A673 (cell line): ENCODE measurements around the gene MAP3K8. TPM values are rescaled to one million over a fixed set of nuclear protein-coding genes. Genes with fewer than 3 reads are reported as not detected.

Experiments
- BruUV-seq: library from RNA; stranded (reverse); fragments of 400-500 nt; replicated peaks from 2 replicates; lab custom pipeline; 2021; lab: Mats Ljungman, UMichigan
- CTCF ChIA-PET: fragments of 300-600 bp; sonication (Branson Sonifier 250); formaldehyde crosslinking; loops from one replicate; lab custom pipeline; 2022; ENCODE audit warnings: antibody characterized with exemption; lab: Charles Lee
- POLR2A ChIA-PET: fragments of 300-600 bp; sonication (Branson Sonifier 250); formaldehyde crosslinking; loops from one replicate; lab custom pipeline; 2022; ENCODE audit warnings: antibody characterized with exemption; ENCODE audit not compliant: low non-redundant PET; lab: Charles Lee
- DNase-seq: peaks from one replicate; pipeline ENCODE4 v3.0.0-alpha.2; 2015; ENCODE audit warnings: low spot score
- H3K27ac ChIP-seq: fragments of 200-600 bp; sonication (generic); 2 replicates; pipeline ENCODE4 v1.5.1; 2016; ENCODE audit warnings: mixed run types, low read depth, mild to moderate bottlenecking, mixed read lengths, antibody characterized with exemption, low read length; ENCODE audit not compliant: poor library complexity, severe bottlenecking
- H3K27me3 ChIP-seq: fragments of 200-600 bp; sonication (generic); replicated peaks from 2 replicates; pipeline ENCODE4 v1.6.1; 2017; ENCODE audit warnings: mixed run types, low read depth, mild to moderate bottlenecking, mixed read lengths, antibody characterized with exemption, low read length; ENCODE audit not compliant: insufficient read depth, poor library complexity
- H3K36me3 ChIP-seq: fragments of 200-600 bp; sonication (generic); 2 replicates; pipeline ENCODE4 v1.6.1; 2016; ENCODE audit warnings: mixed run types, mild to moderate bottlenecking, mixed read lengths, antibody characterized with exemption, low read length; ENCODE audit not compliant: insufficient read depth, poor library complexity, severe bottlenecking
- H3K4me1 ChIP-seq: fragments of 200-600 bp; sonication (generic); 2 replicates; pipeline ENCODE4 v1.6.1; 2017; ENCODE audit warnings: mixed run types, mild to moderate bottlenecking, mixed read lengths, antibody characterized with exemption, low read length; ENCODE audit not compliant: insufficient read depth, poor library complexity, severe bottlenecking
- H3K4me3 ChIP-seq: fragments of 200-600 bp; sonication (generic); 2 replicates; pipeline ENCODE4 v1.5.1; 2016; ENCODE audit warnings: low read depth, mixed run types, mild to moderate bottlenecking, mixed read lengths, low read length; ENCODE audit not compliant: poor library complexity, severe bottlenecking
- H3K9me3 ChIP-seq: fragments of 200-600 bp; sonication (generic); 2 replicates; pipeline ENCODE4 v1.6.1; 2016; ENCODE audit warnings: mixed run types, low read depth, mild to moderate bottlenecking, mixed read lengths, antibody characterized with exemption, low read length; ENCODE audit not compliant: poor library complexity, severe bottlenecking
- EZH2 ChIP-seq: fragments of 200-600 bp; sonication (generic); IDR thresholded peaks from 2 replicates; pipeline ENCODE4 v1.6.1; 2017; ENCODE audit warnings: borderline replicate concordance, low read depth, mild to moderate bottlenecking, mixed read lengths, antibody characterized with exemption, low read length; ENCODE audit not compliant: poor library complexity, severe bottlenecking
- intact Hi-C: fragments of 100-400 bp; cut with micrococcal nuclease; formaldehyde crosslinking; loops from one replicate; pipeline ENCODE4 v1.10.0; 2022; ENCODE audit not compliant: unreplicated experiment
- total RNA-seq: library from RNA; stranded (reverse); gene quantifications from 2 replicates; pipeline ENCODE4 v1.2.3, GENCODE V29; 2021
- TF ChIP-seq, protein P1 (sequence below): fragments of 300-800, 200-600 bp; sonication (generic); conservative IDR thresholded peaks from 2 replicates; pipeline ENCODE4 v1.5.1; 2017; ENCODE audit warnings: low read depth, mild to moderate bottlenecking, antibody characterized with exemption, low read length, moderate library complexity, mixed read lengths

Gene MAP3K8
- total RNA-seq, 1 experiment from 2014 or later = 4.5 TPM

DNA sequence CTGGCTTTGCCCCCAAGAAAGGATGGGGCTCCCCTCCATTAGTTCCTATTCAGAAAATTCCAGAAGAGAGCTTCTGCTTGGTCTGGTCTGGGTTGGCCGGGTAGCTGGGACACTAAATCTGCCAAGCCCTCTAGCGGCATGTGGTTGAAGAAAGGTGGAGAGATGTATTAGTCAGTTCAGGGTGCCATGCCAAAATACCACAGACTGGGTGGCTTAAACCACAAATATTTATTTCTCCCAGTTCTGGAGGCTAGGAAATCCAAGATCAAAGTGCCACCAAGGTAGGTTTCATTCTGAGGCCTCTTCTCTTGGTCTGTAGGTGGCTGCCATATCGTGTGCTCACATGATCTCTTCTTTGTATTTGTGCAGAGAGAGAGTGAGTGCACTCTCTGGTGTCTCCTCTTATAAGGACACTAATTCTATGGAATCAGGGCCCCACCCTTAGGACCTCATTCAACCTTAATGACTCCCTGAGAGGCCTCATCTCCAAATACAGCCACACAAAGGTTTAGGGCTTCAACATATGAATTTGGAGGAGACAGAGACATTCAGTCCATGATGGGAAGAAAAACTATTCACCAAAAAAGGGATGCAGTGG is 46.2 kb upstream of the MAP3K8 start:
- POLR2A ChIA-PET = no interaction called here
- intact Hi-C loops = no loop called here

DNA sequence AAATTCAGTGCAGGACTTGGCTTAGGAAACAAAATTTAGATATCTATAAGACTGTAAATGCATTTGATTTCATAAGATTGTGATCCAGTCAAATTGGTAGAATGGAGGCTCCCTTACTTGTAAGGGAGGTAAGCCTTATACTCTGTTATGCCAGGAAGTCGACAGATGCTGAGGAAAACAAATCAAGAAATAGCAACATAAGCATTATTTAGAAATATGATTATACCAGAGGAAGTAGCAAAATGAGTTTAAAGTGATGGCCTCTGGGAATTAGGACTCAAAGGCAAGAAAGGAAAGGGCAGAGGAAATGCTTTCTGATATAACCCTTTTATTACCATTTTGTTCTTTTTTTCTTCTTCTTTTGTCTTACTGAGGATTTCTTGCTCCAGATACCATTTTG is 44.4 kb upstream of the MAP3K8 start:
- BruUV-seq = no TSS peak
- Histone ChIP-seq H3K4me3 (no peak overlapping the region), H3K27me3 (no peaks in the 10 kb centered on the region), H3K27ac (no peak overlapping the region), H3K36me3 (no peaks in the 10 kb centered on the region), H3K9me3 (no peaks in the 10 kb centered on the region), H3K4me1 (no peaks in the 10 kb centered on the region)
- ChIA-PET CTCF (no interaction called here), POLR2A (no interaction called here)
- TF ChIP-seq, protein P1, sequence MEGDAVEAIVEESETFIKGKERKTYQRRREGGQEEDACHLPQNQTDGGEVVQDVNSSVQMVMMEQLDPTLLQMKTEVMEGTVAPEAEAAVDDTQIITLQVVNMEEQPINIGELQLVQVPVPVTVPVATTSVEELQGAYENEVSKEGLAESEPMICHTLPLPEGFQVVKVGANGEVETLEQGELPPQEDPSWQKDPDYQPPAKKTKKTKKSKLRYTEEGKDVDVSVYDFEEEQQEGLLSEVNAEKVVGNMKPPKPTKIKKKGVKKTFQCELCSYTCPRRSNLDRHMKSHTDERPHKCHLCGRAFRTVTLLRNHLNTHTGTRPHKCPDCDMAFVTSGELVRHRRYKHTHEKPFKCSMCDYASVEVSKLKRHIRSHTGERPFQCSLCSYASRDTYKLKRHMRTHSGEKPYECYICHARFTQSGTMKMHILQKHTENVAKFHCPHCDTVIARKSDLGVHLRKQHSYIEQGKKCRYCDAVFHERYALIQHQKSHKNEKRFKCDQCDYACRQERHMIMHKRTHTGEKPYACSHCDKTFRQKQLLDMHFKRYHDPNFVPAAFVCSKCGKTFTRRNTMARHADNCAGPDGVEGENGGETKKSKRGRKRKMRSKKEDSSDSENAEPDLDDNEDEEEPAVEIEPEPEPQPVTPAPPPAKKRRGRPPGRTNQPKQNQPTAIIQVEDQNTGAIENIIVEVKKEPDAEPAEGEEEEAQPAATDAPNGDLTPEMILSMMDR = no peak
- TF ChIP-seq EZH2 = no peak
- intact Hi-C loops = no loop called here
- no peak for DNase-seq

More for the DNA sequence above, 46.2 kb upstream of the MAP3K8 start:
- no peak overlapping the region for H3K27ac ChIP-seq
- H3K36me3 ChIP-seq = no peaks in the 10 kb centered on the region
- H3K27me3 ChIP-seq = no peaks in the 10 kb centered on the region
- H3K9me3 ChIP-seq = no peaks in the 10 kb centered on the region
- no TSS peak for BruUV-seq
- H3K4me3 ChIP-seq = no peak overlapping the region
- TF ChIP-seq EZH2 = no peak
- TF ChIP-seq, protein P1 = no peak
- no peaks in the 10 kb centered on the region for H3K4me1 ChIP-seq
- no peak for DNase-seq
- CTCF ChIA-PET = no interaction called here

DNA sequence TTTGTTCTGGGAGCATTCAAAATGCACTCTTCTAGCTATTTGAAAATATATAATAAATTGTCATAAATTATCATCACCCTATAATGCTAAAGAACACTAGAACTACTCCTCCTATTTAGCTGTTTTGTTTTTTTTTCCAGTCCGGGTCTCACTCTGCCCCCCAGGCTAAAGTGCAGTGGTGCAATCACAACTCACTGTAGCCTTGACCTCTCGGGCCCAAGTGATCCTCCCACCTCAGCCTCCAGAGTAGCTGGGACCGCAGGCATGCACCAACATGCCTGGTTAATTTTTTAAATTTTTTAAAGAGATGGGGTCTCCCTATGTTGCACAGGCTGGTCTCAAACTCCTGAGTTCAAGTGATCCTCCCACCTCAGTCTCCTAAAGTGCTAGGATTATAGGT is 43.8 kb upstream of the MAP3K8 start:
- no TSS peak for BruUV-seq
- ChIA-PET POLR2A (no interaction called here), CTCF (interaction anchor here (0.6 kb wide), 1 partner anchor 1862 kb away, joined by 20 read pairs; no protein-coding TSS in a partner anchor)
- Histone ChIP-seq H3K27ac (no peak overlapping the region), H3K27me3 (no peaks in the 10 kb centered on the region), H3K4me1 (no peaks in the 10 kb centered on the region), H3K4me3 (no peak overlapping the region), H3K9me3 (no peaks in the 10 kb centered on the region), H3K36me3 (no peaks in the 10 kb centered on the region)
- no peak for TF ChIP-seq EZH2
- TF ChIP-seq, protein P1 = no peak
- intact Hi-C loops = no loop called here
- no peak for DNase-seq
